ENCODE measurements around the gene RASL12. TPM values are rescaled to one million over a fixed set of nuclear protein-coding genes. Genes with fewer than 3 reads are reported as not detected.

Gene RASL12
- total and polyA plus RNA-seq, 2 of the 8 experiments (the other 6 are each of a cell fraction or from before 2014, with no cell fraction given) = 9.5 to 10.3 TPM

DNA sequence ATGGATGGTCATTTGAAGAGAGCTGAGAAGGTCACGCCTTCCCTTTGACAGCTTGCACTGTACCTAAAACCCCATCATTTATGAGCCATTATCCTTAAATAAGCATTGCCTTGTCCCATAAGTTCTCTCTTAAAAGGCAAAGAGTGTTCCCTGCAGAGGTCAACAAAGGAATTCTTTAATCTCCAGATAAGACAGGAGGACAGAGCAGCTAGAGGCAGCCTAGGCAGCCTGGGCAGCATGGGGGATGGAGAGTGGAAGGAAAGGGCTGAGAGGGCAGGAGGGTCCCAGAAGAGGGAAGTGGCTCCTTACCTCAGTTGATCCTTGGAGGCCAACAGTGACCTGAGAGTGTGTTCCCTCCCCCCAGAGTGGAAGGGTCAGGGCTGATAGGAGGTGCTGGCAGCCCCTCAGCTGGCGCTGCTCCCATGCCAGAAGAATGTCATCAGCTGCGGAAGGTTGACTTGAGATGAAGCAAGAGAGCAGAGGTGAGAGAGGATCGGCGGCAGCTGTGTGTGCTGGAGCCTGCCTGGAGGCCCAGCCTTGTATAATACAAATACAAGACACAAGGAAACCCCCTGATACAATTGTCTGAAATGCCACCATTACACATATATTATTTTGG lies 21.5 kb upstream of the RASL12 start (continued):
- TF ChIP-seq, protein P1, sequence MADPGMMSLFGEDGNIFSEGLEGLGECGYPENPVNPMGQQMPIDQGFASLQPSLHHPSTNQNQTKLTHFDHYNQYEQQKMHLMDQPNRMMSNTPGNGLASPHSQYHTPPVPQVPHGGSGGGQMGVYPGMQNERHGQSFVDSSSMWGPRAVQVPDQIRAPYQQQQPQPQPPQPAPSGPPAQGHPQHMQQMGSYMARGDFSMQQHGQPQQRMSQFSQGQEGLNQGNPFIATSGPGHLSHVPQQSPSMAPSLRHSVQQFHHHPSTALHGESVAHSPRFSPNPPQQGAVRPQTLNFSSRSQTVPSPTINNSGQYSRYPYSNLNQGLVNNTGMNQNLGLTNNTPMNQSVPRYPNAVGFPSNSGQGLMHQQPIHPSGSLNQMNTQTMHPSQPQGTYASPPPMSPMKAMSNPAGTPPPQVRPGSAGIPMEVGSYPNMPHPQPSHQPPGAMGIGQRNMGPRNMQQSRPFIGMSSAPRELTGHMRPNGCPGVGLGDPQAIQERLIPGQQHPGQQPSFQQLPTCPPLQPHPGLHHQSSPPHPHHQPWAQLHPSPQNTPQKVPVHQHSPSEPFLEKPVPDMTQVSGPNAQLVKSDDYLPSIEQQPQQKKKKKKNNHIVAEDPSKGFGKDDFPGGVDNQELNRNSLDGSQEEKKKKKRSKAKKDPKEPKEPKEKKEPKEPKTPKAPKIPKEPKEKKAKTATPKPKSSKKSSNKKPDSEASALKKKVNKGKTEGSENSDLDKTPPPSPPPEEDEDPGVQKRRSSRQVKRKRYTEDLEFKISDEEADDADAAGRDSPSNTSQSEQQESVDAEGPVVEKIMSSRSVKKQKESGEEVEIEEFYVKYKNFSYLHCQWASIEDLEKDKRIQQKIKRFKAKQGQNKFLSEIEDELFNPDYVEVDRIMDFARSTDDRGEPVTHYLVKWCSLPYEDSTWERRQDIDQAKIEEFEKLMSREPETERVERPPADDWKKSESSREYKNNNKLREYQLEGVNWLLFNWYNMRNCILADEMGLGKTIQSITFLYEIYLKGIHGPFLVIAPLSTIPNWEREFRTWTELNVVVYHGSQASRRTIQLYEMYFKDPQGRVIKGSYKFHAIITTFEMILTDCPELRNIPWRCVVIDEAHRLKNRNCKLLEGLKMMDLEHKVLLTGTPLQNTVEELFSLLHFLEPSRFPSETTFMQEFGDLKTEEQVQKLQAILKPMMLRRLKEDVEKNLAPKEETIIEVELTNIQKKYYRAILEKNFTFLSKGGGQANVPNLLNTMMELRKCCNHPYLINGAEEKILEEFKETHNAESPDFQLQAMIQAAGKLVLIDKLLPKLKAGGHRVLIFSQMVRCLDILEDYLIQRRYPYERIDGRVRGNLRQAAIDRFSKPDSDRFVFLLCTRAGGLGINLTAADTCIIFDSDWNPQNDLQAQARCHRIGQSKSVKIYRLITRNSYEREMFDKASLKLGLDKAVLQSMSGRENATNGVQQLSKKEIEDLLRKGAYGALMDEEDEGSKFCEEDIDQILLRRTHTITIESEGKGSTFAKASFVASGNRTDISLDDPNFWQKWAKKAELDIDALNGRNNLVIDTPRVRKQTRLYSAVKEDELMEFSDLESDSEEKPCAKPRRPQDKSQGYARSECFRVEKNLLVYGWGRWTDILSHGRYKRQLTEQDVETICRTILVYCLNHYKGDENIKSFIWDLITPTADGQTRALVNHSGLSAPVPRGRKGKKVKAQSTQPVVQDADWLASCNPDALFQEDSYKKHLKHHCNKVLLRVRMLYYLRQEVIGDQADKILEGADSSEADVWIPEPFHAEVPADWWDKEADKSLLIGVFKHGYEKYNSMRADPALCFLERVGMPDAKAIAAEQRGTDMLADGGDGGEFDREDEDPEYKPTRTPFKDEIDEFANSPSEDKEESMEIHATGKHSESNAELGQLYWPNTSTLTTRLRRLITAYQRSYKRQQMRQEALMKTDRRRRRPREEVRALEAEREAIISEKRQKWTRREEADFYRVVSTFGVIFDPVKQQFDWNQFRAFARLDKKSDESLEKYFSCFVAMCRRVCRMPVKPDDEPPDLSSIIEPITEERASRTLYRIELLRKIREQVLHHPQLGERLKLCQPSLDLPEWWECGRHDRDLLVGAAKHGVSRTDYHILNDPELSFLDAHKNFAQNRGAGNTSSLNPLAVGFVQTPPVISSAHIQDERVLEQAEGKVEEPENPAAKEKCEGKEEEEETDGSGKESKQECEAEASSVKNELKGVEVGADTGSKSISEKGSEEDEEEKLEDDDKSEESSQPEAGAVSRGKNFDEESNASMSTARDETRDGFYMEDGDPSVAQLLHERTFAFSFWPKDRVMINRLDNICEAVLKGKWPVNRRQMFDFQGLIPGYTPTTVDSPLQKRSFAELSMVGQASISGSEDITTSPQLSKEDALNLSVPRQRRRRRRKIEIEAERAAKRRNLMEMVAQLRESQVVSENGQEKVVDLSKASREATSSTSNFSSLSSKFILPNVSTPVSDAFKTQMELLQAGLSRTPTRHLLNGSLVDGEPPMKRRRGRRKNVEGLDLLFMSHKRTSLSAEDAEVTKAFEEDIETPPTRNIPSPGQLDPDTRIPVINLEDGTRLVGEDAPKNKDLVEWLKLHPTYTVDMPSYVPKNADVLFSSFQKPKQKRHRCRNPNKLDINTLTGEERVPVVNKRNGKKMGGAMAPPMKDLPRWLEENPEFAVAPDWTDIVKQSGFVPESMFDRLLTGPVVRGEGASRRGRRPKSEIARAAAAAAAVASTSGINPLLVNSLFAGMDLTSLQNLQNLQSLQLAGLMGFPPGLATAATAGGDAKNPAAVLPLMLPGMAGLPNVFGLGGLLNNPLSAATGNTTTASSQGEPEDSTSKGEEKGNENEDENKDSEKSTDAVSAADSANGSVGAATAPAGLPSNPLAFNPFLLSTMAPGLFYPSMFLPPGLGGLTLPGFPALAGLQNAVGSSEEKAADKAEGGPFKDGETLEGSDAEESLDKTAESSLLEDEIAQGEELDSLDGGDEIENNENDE (IDR thresholded peaks at IDR 0.05; ENCODE audit: insufficient replicate concordance, low read length) = no peak
- TF ChIP-seq YY1 (IDR thresholded peaks at IDR 0.05; ENCODE audit: low read depth, low read length) (no peak), BRCA1 (IDR thresholded peaks at IDR 0.05; ENCODE audit: low read depth, low read length) (no peak), JUND (IDR thresholded peaks at IDR 0.05; ENCODE audit: low read length) (no peak), RFX5 (IDR thresholded peaks at IDR 0.05; ENCODE audit: borderline replicate concordance, low read depth, low read length) (no peak), EGR1 (IDR thresholded peaks at IDR 0.05; ENCODE audit: borderline replicate concordance, low read depth, low read length) (no peak), TEAD4 (IDR thresholded peaks at IDR 0.05; ENCODE audit: low read depth, low read length) (no peak), SIRT6 (IDR thresholded peaks at IDR 0.05; ENCODE audit: low read length) (no peak)
- TF ChIP-seq, protein P2, sequence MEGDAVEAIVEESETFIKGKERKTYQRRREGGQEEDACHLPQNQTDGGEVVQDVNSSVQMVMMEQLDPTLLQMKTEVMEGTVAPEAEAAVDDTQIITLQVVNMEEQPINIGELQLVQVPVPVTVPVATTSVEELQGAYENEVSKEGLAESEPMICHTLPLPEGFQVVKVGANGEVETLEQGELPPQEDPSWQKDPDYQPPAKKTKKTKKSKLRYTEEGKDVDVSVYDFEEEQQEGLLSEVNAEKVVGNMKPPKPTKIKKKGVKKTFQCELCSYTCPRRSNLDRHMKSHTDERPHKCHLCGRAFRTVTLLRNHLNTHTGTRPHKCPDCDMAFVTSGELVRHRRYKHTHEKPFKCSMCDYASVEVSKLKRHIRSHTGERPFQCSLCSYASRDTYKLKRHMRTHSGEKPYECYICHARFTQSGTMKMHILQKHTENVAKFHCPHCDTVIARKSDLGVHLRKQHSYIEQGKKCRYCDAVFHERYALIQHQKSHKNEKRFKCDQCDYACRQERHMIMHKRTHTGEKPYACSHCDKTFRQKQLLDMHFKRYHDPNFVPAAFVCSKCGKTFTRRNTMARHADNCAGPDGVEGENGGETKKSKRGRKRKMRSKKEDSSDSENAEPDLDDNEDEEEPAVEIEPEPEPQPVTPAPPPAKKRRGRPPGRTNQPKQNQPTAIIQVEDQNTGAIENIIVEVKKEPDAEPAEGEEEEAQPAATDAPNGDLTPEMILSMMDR (IDR thresholded peaks at IDR 0.05; ENCODE audit: control extremely low read depth in 1 of 3, insufficient read depth in 1 of 3, low read depth in 1 of 3, low read length in 3 of 3) = no peak
